GM19397 (cell line): Measurements from ENCODE around the gene EIF3D.
A peak's percentile ranks its signal among the peaks of the same experiment; 100 is the strongest.

ENCODE experiments used
- ATAC-seq: cut with Tn5 transposase; IDR thresholded peaks from one replicate; pipeline ENCODE4 v1.9.1; 2021; ENCODE audit warnings: mild to moderate bottlenecking, moderate library complexity; ENCODE audit not compliant: unreplicated experiment

EIF3D gene

GRCh38 chr22:36510384-36510783 lies 18.6 kb downstream of the EIF3D start:
- no peak for ATAC-seq

GRCh38 chr22:36507518-36508010 lies 21.4 kb downstream of the EIF3D start:
- ATAC-seq = no peak

GRCh38 chr22:36506637-36507517 lies 22.1 kb downstream of the EIF3D start, which contains the start of gene FOXRED2:
TSS of gene FOXRED2 (minus strand) at chr22:36507040. CDS start at chr22:36506422, 618 bp downstream.
- ATAC-seq = peak; percentile 94

GRCh38 chr22:36505998-36506635 lies 22.8 kb downstream of the EIF3D start:
- ATAC-seq = no peak

- no peak for ATAC-seq
Measured at GRCh38 chr22:36497910-36498665, 30.9 kb downstream of the EIF3D start.

GRCh38 chr22:36493690-36494110 lies 35.3 kb downstream of the EIF3D start:
- ATAC-seq = peak; percentile 44

- no peak for ATAC-seq
Measured at GRCh38 chr22:36492109-36492508, 36.9 kb downstream of the EIF3D start.

GRCh38 chr22:36491155-36491554 lies 37.8 kb downstream of the EIF3D start:
- no peak for ATAC-seq

- no peak for ATAC-seq
Measured at GRCh38 chr22:36486619-36487384, 42.2 kb downstream of the EIF3D start.

GRCh38 chr22:36481393-36482168 lies 47.4 kb downstream of the EIF3D start, which contains the start of gene TXN2:
TSS of gene TXN2 (minus strand) at chr22:36481640. CDS start at chr22:36480837, 803 bp downstream.
- peak; percentile 87 for ATAC-seq

- ATAC-seq = no peak
Measured at GRCh38 chr22:36480941-36481392, 48.0 kb downstream of the EIF3D start.

GRCh38 chr22:36478966-36479365 lies 50.0 kb downstream of the EIF3D start:
- no peak for ATAC-seq

- no peak for ATAC-seq
Measured at GRCh38 chr22:36475341-36475740, 53.6 kb downstream of the EIF3D start.

GRCh38 chr22:36472689-36473088 lies 56.3 kb downstream of the EIF3D start:
- ATAC-seq = no peak

- no peak for ATAC-seq
Measured at GRCh38 chr22:36471341-36471821, 57.6 kb downstream of the EIF3D start.

GRCh38 chr22:36470994-36471331 lies 58.0 kb downstream of the EIF3D start:
- ATAC-seq = no peak

GRCh38 chr22:36470162-36470993 lies 58.6 kb downstream of the EIF3D start:
- no peak for ATAC-seq

- ATAC-seq = no peak
Measured at GRCh38 chr22:36469094-36469710, 59.8 kb downstream of the EIF3D start.
